SK-N-SH treated with all-trans-retinoic acid at 6 μM for 48 hours (cell line): Measurements from ENCODE around the gene DAB2IP.

Experiments used
- OSR1 ChIP-seq: fragments of 250-450 bp; sonication (Bioruptor Pico); IDR thresholded peaks from 2 replicates; pipeline ENCODE4 v1.8.0; 2022; ENCODE audit warnings: moderate library complexity, mild to moderate bottlenecking, inconsistent platforms
- PATZ1 ChIP-seq: fragments of 250-450 bp; sonication (Bioruptor Pico); IDR thresholded peaks from 2 replicates; pipeline ENCODE4 v1.8.0; 2020; ENCODE audit warnings: mild to moderate bottlenecking, moderate library complexity, borderline replicate concordance
- RARB ChIP-seq: fragments of 250-450 bp; sonication (Bioruptor Pico); IDR thresholded peaks from 2 replicates; pipeline ENCODE4 v1.8.0; 2021; ENCODE audit warnings: mild to moderate bottlenecking, moderate library complexity
- ZFP30 ChIP-seq: fragments of 450-650 bp; formaldehyde crosslinking; IDR thresholded peaks from 2 replicates; pipeline ENCODE4 v1.5.0; 2022; ENCODE audit warnings: mild to moderate bottlenecking, moderate library complexity

GRCh38 chr9:121637713-121638220 is 13.7 kb upstream of the DAB2IP start:
- TF ChIP-seq OSR1 (CRISPR knock-in tag): no peak
- no peak for TF ChIP-seq ZFP30
- TF ChIP-seq RARB: no peak
- TF ChIP-seq PATZ1 (CRISPR knock-in tag): no peak
